Mucosa of gallbladder (tissue), 1 donor: ENCODE data around the gene IRX4. TPM values are rescaled to one million over a fixed set of nuclear protein-coding genes. Genes with fewer than 3 reads are reported as not detected.

ENCODE experiments used
- DNase-seq: peaks from one replicate; pipeline ENCODE4 v3.0.0-alpha.2; 2020; ENCODE audit warnings: low spot score
- total RNA-seq: library from RNA; stranded (reverse); gene quantifications from one replicate; pipeline ENCODE4 v1.2.1, GENCODE V29; 2021
- donor health status: DM: no; HTN: no; CAD: no.

The IRX4 gene
- total RNA-seq, 1 donor from 2014 or later: not detected

- DNase-seq: no peak
Observed at GRCh38 chr5:1914471-1914870, 31.7 kb upstream of the IRX4 start.

- DNase-seq: no peak
Observed at GRCh38 chr5:1913578-1913977, 30.9 kb upstream of the IRX4 start.

- no peak for DNase-seq
Observed at GRCh38 chr5:1912951-1913565, 30.3 kb upstream of the IRX4 start.

GRCh38 chr5:1911773-1912235, 29.1 kb upstream of the IRX4 start:
- no peak for DNase-seq

GRCh38 chr5:1910861-1911772, 28.4 kb upstream of the IRX4 start:
- DNase-seq: no peak

- DNase-seq: no peak
Observed at GRCh38 chr5:1910081-1910760, 27.5 kb upstream of the IRX4 start.

GRCh38 chr5:1909346-1909985, 26.7 kb upstream of the IRX4 start:
- no peak for DNase-seq

GRCh38 chr5:1908931-1909330, 26.2 kb upstream of the IRX4 start:
- DNase-seq: no peak

- no peak for DNase-seq
Observed at GRCh38 chr5:1907616-1908015, 24.9 kb upstream of the IRX4 start.

- no peak for DNase-seq
Observed at GRCh38 chr5:1905108-1905507, 22.4 kb upstream of the IRX4 start.

GRCh38 chr5:1901983-1902382, 19.3 kb upstream of the IRX4 start:
- no peak for DNase-seq

- no peak for DNase-seq
Observed at GRCh38 chr5:1901061-1901460, 18.3 kb upstream of the IRX4 start.

- no peak for DNase-seq
Observed at GRCh38 chr5:1899201-1899600, 16.5 kb upstream of the IRX4 start.

GRCh38 chr5:1897816-1898450, 15.2 kb upstream of the IRX4 start:
- no peak for DNase-seq

GRCh38 chr5:1897386-1897785, 14.7 kb upstream of the IRX4 start:
- no peak for DNase-seq

GRCh38 chr5:1896602-1897376, 14.1 kb upstream of the IRX4 start:
- DNase-seq: no peak

GRCh38 chr5:1895739-1896420, 13.2 kb upstream of the IRX4 start:
- no peak for DNase-seq

- DNase-seq: no peak
Observed at GRCh38 chr5:1894243-1894642, 11.5 kb upstream of the IRX4 start.

- DNase-seq: no peak
Observed at GRCh38 chr5:1893754-1894153, 11.0 kb upstream of the IRX4 start.
